Erythroblast (primary cell): ENCODE measurements around the gene TGFA.

ENCODE experiments used
- GATA1 ChIP-seq: IDR thresholded peaks from 2 replicates; pipeline ENCODE4 v1.6.1; 2011; ENCODE audit warnings: low read depth, mild to moderate bottlenecking, control low read depth, low read length, moderate library complexity
- POLR2A ChIP-seq: IDR thresholded peaks from 2 replicates; pipeline ENCODE4 v1.6.1; 2011; ENCODE audit warnings: mild to moderate bottlenecking, low read length

DNA sequence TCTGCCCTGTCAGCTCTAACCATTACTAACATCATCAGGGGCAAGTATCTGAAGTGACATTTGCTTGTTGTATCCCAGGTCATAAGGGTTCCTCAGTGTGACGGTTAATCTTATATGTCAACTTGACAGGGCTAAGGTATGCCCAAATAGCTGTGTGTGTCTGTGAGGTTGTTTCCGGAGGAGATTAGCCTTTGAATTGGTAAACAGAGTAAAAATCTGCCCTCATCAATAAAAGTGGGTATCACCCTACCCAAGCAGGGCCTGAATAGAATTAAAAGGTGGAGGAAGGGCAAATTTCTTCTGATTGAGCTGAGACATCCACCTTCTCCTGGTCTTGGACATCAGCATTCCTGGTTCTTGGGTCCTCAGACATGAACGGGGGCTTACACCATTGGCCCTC, 12.8 kb upstream of the TGFA start:
- TF ChIP-seq POLR2A (no peak), GATA1 (no peak)
